ENCODE results near the gene SEMA3B. TPM values are rescaled to one million over a fixed set of nuclear protein-coding genes. Genes with fewer than 3 reads are reported as not detected.
"Not testable (repeated sequence)": the region's sequence is repeated elsewhere in the genome, so short reads cannot be mapped to it uniquely, and the experiment has no call there.

SEMA3B gene
- total RNA-seq, 5 donors from 2014 or later (not counting 1 experiment from before 2014, with no cell fraction given) = 0.33 to 2.5 (median 1.5) TPM

GRCh38 chr3:50270422-50271224 lies 1.7 kb downstream of the SEMA3B start:
- Histone ChIP-seq H3K9me3 (no peaks in the 10 kb centered on the region), H3K4me1 (ENCODE audit: control insufficient read depth in 1 of 2, extremely low read depth in 1 of 2, insufficient read depth in 2 of 2, low read length in 2 of 2) (peaks cover 2 to 31% of the 10 kb centered on the region in 2 experiments), H3K27ac (ENCODE audit: low read length) (no peak overlapping the region), H3K36me3 (ENCODE audit: control insufficient read depth in 2 of 2, extremely low read depth in 1 of 2, insufficient read depth in 1 of 2, low read length in 1 of 2) (no peaks in the 10 kb centered on the region), H3K27me3 (replicated peaks in 1 of 2; ENCODE audit: control insufficient read depth in 2 of 2, extremely low read depth in 1 of 2, insufficient read depth in 2 of 2, low read length in 1 of 2) (peaks cover 7 to 60% of the 10 kb centered on the region in 2 experiments), H3K4me3 (ENCODE audit: control insufficient read depth in 1 of 2, extremely low read depth in 1 of 2, low read length in 1 of 2) (no peak overlapping the region)
- 88% methylated on average over 9 of the region's 19 CpGs for WGBS (ENCODE audit: insufficient coverage)
- CTCF ChIA-PET = interaction anchor here in 1 of 2 donors (0.9 kb wide), 1 partner anchor 29 kb away, joined by 3 read pairs; the partner anchor contains the start of genes HYAL3 and NAA80
- Mint-ChIP-seq H3K36me3 (no peaks in the 10 kb centered on the region), H3K27me3 (peaks cover 20 to 25% of the 10 kb centered on the region in 2 donors), H3K27ac (no peak overlapping the region), H3K4me1 (peaks cover 18 to 23% (median 19%) of the 10 kb centered on the region in 3 donors), H3K9me3 (no peaks in the 10 kb centered on the region), H3K4me3 (no peak overlapping the region)
- ATAC-seq (replicated peaks in 1 of 4) (no peak), DNase-seq (no peak)
- POLR2A ChIA-PET = no interaction called here

GRCh38 chr3:50271314-50271936 lies 2.5 kb downstream of the SEMA3B start:
- no peak overlapping the region for H3K4me3 Mint-ChIP-seq

DNA sequence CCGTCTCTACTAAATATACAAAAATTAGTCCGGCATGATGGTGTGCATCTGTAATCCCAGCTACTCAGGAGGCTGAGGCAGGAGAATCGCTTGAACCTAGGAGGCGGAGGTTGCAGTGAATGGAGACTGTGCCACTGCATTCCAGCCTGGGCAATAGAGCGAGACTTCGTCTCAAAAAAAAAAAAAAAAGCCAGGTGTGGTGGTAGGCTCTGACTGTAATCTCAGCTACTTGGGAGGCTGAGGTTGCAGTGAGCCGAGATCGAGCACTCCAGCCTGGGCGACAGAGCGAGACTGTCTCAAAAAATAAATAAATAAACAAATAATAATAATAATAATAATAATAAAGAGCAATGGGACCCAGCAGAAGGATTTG lies 3.6 kb downstream of the SEMA3B start:
- H3K27ac ChIP-seq (ENCODE audit: low read length); ATAC-seq (replicated peaks in 1 of 4); H3K27ac Mint-ChIP-seq; H3K36me3 ChIP-seq (ENCODE audit: control insufficient read depth in 2 of 2, extremely low read depth in 1 of 2, insufficient read depth in 1 of 2, low read length in 1 of 2); H3K9me3 ChIP-seq; DNase-seq; H3K4me3 ChIP-seq (ENCODE audit: control insufficient read depth in 1 of 2, extremely low read depth in 1 of 2, low read length in 1 of 2); H3K36me3 Mint-ChIP-seq; POLR2A ChIA-PET; H3K9me3 Mint-ChIP-seq: not testable (repeated sequence)
- Mint-ChIP-seq H3K4me3 (peak overlapping the region in 1 of 3 donors; percentile 76), H3K4me1 (peaks cover 23 to 28% (median 24%) of the 10 kb centered on the region in 3 donors), H3K27me3 (peaks cover 25 to 37% of the 10 kb centered on the region in 2 donors)
- peaks cover 3 to 42% of the 10 kb centered on the region in 2 experiments for H3K4me1 ChIP-seq (ENCODE audit: control insufficient read depth in 1 of 2, extremely low read depth in 1 of 2, insufficient read depth in 2 of 2, low read length in 2 of 2)
- CTCF ChIA-PET = interaction anchor here (0.6 to 0.7 kb wide), 4 partner anchors 14 to 150 kb away, joined by 3 to 5 read pairs (median 4); no protein-coding TSS in a partner anchor
- WGBS (ENCODE audit: insufficient coverage) = no CpG with 5 or more reads among the region's 10 CpGs
- H3K27me3 ChIP-seq (replicated peaks in 1 of 2; ENCODE audit: control insufficient read depth in 2 of 2, extremely low read depth in 1 of 2, insufficient read depth in 2 of 2, low read length in 1 of 2) = peaks cover 11 to 58% of the 10 kb centered on the region in 2 experiments

More at GRCh38 chr3:50271314-50271936, 2.5 kb downstream of the SEMA3B start:
- Histone ChIP-seq H3K36me3 (ENCODE audit: control insufficient read depth in 2 of 2, extremely low read depth in 1 of 2, insufficient read depth in 1 of 2, low read length in 1 of 2) (no peaks in the 10 kb centered on the region), H3K27ac (ENCODE audit: low read length) (no peak overlapping the region), H3K4me3 (ENCODE audit: control insufficient read depth in 1 of 2, extremely low read depth in 1 of 2, low read length in 1 of 2) (no peak overlapping the region), H3K4me1 (ENCODE audit: control insufficient read depth in 1 of 2, extremely low read depth in 1 of 2, insufficient read depth in 2 of 2, low read length in 2 of 2) (peaks cover 3 to 39% of the 10 kb centered on the region in 2 experiments), H3K27me3 (replicated peaks in 1 of 2; ENCODE audit: control insufficient read depth in 2 of 2, extremely low read depth in 1 of 2, insufficient read depth in 2 of 2, low read length in 1 of 2) (peaks cover 9 to 58% of the 10 kb centered on the region in 2 experiments), H3K9me3 (no peaks in the 10 kb centered on the region)
- WGBS (ENCODE audit: insufficient coverage) = 90% methylated on average over 3 of the region's 10 CpGs
- DNase-seq (no peak), ATAC-seq (replicated peaks in 1 of 4) (no peak)
- Mint-ChIP-seq H3K9me3 (no peaks in the 10 kb centered on the region), H3K4me1 (peaks cover 23 to 28% (median 24%) of the 10 kb centered on the region in 3 donors), H3K27ac (no peak overlapping the region), H3K27me3 (peaks cover 25 to 32% of the 10 kb centered on the region in 2 donors), H3K36me3 (no peaks in the 10 kb centered on the region)
- CTCF ChIA-PET = interaction anchor here in 1 of 2 donors (0.9 to 1.1 kb wide), 2 partner anchors 28 to 77 kb away, joined by 3 to 6 read pairs; partner anchors contain the start of genes HYAL3 and NAA80
- POLR2A ChIA-PET = no interaction called here

- H3K27ac Mint-ChIP-seq = peak overlapping the region in 1 of 2 donors; percentile 39
- peak overlapping the region in 1 of 2 donors; percentile 15 for H3K4me3 ChIP-seq (ENCODE audit: control insufficient read depth in 1 of 2, extremely low read depth in 1 of 2, low read length in 1 of 2)
- 4% methylated on average over 52 of the region's 61 CpGs for WGBS (ENCODE audit: insufficient coverage)
Measured at GRCh38 chr3:50272911-50273688, 4.2 kb downstream of the SEMA3B start.

GRCh38 chr3:50273689-50274065 lies 4.7 kb downstream of the SEMA3B start:
- ChIA-PET POLR2A (no interaction called here), CTCF (interaction anchor here in 1 of 2 donors (1.5 kb wide), 1 partner anchor 27 kb away, joined by 3 read pairs; no protein-coding TSS in a partner anchor)
- 38% methylated on average over 26 of the region's 31 CpGs for WGBS (ENCODE audit: insufficient coverage)
- H3K27ac ChIP-seq (ENCODE audit: low read length) = no peak overlapping the region
- Mint-ChIP-seq H3K36me3 (no peaks in the 10 kb centered on the region), H3K4me3 (peak overlapping the region in 1 of 3 donors; percentile 70), H3K9me3 (no peaks in the 10 kb centered on the region), H3K4me1 (peaks cover 23 to 28% (median 24%) of the 10 kb centered on the region in 3 donors), H3K27ac (no peak overlapping the region), H3K27me3 (peaks cover 22 to 46% of the 10 kb centered on the region in 2 donors)
- no peaks in the 10 kb centered on the region for H3K9me3 ChIP-seq
- peaks cover 16 to 63% of the 10 kb centered on the region in 2 experiments for H3K27me3 ChIP-seq (replicated peaks in 1 of 2; ENCODE audit: control insufficient read depth in 2 of 2, extremely low read depth in 1 of 2, insufficient read depth in 2 of 2, low read length in 1 of 2)
- H3K4me3 ChIP-seq (ENCODE audit: control insufficient read depth in 1 of 2, extremely low read depth in 1 of 2, low read length in 1 of 2) = no peak overlapping the region
- H3K4me1 ChIP-seq (ENCODE audit: control insufficient read depth in 1 of 2, extremely low read depth in 1 of 2, insufficient read depth in 2 of 2, low read length in 2 of 2) = peaks cover 3 to 42% of the 10 kb centered on the region in 2 experiments
- DNase-seq (no peak), ATAC-seq (replicated peaks in 1 of 4) (no peak)
- no peaks in the 10 kb centered on the region for H3K36me3 ChIP-seq (ENCODE audit: control insufficient read depth in 2 of 2, extremely low read depth in 1 of 2, insufficient read depth in 1 of 2, low read length in 1 of 2)

More at GRCh38 chr3:50272911-50273688, 4.2 kb downstream of the SEMA3B start:
- Histone ChIP-seq H3K27me3 (replicated peaks in 1 of 2; ENCODE audit: control insufficient read depth in 2 of 2, extremely low read depth in 1 of 2, insufficient read depth in 2 of 2, low read length in 1 of 2) (peaks cover 12 to 58% of the 10 kb centered on the region in 2 experiments), H3K36me3 (ENCODE audit: control insufficient read depth in 2 of 2, extremely low read depth in 1 of 2, insufficient read depth in 1 of 2, low read length in 1 of 2) (no peaks in the 10 kb centered on the region), H3K4me1 (ENCODE audit: control insufficient read depth in 1 of 2, extremely low read depth in 1 of 2, insufficient read depth in 2 of 2, low read length in 2 of 2) (peaks cover 3 to 42% of the 10 kb centered on the region in 2 experiments), H3K27ac (ENCODE audit: low read length) (no peak overlapping the region), H3K9me3 (no peaks in the 10 kb centered on the region)
- DNase-seq (peak; percentile 44 to 90 (median 78)), ATAC-seq (replicated peaks in 1 of 4) (peak; percentile 77 to 84 (median 82))
- CTCF ChIA-PET = interaction anchor here in 1 of 2 donors (1.5 kb wide), 1 partner anchor 27 kb away, joined by 3 read pairs; no protein-coding TSS in a partner anchor
- H3K36me3 Mint-ChIP-seq = no peaks in the 10 kb centered on the region
- peaks cover 23 to 28% (median 24%) of the 10 kb centered on the region in 3 donors for H3K4me1 Mint-ChIP-seq
- H3K27me3 Mint-ChIP-seq = peaks cover 22 to 42% of the 10 kb centered on the region in 2 donors
- H3K4me3 Mint-ChIP-seq = peak overlapping the region; percentile 39 to 76 (median 47)
- no peaks in the 10 kb centered on the region for H3K9me3 Mint-ChIP-seq
- POLR2A ChIA-PET = no interaction called here
